Stimulated activated CD4-positive, alpha-beta T cell treated with anti-CD3 and anti-CD28 coated beads, Interleukin-4, amount 100 ng/mL, for 48 hours (primary cell): ENCODE data around the gene SPTBN1.

Experiments
- DNase-seq, 2 donors: peaks; one replicate each; pipeline ENCODE4 v3.0.0-alpha.2; 2020; ENCODE audit warnings: low read depth in 2 of 2

SPTBN1 gene

DNA sequence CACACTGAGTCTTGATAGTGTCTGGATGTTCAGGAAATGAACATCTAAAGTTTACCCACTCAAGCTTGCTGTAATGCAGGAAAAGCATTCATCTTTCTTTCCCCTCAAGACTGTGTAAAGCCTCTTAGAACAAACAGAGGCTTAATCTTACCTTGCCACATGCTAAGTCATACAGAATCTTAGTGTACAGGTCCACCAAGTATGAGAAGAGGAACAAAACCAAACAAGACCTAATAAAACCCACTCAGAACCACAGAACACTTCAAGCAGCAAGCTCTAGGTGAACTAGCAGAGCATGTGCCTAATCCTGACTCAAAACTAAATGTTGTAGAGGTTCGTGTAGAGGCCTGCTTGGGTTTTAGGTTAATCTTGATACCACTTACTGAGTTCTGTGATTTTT is 97.6 kb downstream of the SPTBN1 start:
- DNase-seq = no peak

DNA sequence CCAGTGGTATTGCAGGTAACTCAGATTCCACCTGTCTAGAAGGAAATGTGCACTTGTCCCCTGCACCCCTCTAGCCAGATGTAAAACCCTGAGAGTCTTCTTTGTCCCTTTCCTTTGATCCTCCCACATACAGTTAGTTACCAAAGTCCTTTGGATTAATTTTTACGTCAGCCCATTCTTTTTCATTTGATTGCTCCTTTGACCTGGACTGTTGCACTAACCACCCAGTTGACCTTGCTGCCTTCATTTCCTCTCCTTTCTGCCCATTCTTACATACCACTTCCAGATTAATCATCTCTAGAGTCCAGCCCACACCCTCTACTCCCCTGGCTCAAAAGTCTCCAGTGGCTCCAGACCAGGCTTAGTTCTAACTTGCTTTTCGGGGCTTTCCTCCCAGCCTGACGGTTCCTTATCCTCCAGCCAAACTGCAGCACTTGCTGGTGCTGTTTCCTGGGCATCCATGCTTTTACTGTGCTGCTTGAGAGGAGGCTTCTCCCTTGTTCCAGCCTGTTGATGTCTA is 99.3 kb downstream of the SPTBN1 start:
- DNase-seq = no peak

DNA sequence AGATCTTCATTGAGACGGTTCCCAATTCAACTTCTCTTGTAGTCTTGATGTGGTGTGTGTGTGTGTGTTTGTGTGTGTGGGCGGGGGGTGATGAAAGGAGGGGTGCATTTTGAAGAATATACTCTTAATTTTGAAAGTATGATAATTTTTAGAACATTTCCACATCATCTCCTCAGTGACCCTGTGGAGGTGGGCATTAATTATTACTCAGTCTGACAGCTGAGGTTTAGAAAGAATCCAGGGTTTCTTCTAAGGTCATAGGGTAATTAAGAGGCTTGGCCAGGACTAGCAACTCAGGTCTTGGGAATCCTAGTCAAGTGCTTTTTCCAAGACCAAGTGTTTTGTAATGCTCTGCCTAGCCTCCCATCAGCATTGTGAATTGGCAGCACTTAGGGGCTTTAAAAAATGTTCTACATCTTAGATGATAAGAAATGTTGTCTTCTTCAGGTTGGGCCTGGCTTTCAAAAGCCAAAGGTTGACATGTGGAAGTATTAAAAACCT is 100.5 kb downstream of the SPTBN1 start:
- no peak for DNase-seq

- DNase-seq = no peak
These were observed 101.1 kb downstream of the SPTBN1 start for GRCh38 chr2:54557211-54557600.

DNA sequence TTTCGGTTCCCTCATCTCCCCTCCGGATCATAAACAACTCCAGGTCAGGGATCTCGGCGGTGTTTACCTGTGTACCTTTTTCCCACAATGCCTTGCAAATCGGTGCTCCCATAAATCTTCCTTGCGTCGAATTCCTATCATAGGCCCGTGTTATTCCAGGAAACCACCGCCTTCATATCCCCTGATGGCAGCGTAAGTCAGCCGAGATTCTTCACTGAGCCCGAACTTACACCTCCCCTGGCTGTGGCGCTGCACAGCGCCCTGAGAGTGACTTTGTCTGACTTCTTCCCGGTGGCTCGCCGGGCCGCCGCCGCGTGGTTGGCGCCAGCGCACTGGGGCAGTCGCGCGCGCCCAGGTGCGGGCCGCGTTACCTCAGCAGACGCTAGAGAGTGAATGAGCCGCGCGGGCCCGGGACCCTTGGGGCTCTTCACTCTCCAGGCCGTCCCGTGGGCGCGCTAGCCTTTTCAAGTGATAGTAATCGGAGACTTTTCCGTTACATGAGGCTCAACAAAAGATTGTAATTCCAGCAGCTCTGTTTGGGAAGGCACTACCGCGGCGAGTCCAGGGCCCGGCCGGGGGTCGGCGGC is 101.6 kb downstream of the SPTBN1 start:
- peak; percentile 57 to 63 for DNase-seq

DNA sequence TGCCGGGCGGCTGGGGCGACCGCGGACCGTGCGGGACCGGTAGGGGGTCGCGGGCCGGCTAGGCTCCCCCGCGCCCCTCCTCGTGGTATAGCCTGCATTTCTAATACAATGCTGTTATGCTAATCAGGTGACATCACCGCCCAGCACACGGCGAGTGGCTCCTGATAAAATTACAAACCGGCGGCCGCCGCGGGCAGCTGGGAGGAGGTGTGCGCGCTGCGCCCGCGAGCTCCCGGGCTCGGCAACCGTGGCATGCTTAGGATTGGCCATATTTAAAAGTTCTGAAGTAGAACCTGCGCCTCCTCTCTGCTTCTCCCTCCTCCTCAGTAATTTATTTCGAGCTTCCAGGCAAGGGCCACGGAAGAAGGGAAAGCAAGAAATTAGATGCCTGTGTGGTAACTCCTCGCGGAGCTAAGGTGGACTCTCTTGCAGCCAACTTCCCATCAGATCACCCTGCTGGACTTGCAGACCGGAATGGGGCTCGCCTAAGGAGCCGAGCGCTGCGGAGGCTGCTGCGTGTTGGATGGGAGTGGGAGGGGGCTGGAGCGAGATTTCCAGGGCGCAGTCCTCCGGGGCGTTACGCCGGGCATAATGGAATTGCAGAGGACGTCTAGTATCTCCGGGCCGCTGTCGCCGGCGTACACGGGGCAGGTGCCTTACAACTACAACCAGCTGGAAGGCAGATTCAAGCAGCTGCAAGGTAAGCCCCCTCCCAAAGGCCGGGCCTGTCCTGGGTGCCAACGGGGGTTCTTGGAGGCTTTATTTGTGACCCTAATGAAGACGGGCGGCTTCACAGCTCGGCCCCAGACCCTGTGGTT is 102.3 kb downstream of the SPTBN1 start:
- peak; percentile 54 to 61 for DNase-seq

GRCh38 chr2:54559006-54559445 is 102.9 kb downstream of the SPTBN1 start:
- no peak for DNase-seq

DNA sequence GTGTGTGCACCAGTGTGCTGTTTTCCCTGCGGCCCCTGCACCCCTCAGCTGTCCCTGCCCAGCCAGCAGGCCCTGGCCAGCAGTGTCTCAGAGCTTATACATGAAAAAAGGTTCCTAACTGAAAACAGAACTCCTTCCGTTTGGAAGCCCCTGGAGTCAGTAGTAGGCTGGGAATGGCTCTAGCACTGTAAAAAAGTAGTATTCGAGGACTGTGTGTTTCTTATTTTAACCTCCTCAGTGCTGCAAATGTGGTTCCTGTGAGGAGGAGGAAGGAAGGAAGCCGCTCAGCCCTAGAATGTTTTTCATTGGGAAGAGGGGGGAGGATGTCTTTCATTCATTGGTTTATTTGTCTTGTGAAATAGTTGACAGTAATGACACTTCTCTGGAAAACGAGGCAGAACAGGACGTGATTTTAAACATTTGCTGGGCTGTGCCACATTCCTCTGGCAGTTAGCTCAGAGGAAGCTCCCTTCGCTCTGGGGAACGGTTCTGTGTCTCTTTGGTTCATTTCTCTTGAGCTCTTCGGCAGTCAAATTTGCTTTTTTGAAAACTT is 103.5 kb downstream of the SPTBN1 start:
- DNase-seq = no peak

DNA sequence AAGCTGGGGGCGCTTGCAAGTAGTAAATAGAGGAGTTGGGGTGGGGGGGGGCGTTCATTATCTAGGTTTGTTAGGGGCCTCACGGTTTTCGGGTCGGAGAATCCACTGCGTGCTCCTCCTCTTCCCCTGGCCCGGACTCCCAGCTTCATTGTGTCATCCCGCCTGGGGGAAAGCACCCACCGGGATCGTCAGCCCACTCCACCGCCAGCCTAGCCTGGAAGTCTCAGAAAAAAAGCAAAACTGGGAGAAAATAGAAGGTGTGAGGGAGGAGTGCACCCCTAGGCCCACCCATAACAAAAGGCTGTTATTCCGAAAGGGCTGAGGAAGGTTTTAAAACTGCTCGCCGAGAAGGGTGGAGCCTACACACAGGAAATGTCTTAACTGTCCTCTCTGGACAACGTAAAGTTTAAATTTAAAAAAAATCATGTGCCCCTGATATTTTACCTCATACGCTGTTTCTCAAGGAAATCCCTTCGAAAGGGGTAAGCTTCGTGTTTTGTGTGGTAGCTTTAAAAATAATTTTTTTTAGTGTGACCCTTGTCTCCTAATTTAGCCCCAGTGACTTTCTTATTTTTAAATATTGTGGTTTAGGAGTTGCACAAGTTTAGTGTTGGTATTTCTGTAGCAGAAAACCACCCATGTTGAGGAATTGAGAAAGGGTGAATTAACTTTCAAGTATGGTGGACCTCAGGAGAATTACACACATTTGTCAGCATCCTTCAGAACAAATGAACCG is 104.2 kb downstream of the SPTBN1 start:
- no peak for DNase-seq

GRCh38 chr2:54561010-54561409 is 104.9 kb downstream of the SPTBN1 start:
- DNase-seq = no peak

GRCh38 chr2:54564439-54564838 is 108.3 kb downstream of the SPTBN1 start:
- no peak for DNase-seq

DNA sequence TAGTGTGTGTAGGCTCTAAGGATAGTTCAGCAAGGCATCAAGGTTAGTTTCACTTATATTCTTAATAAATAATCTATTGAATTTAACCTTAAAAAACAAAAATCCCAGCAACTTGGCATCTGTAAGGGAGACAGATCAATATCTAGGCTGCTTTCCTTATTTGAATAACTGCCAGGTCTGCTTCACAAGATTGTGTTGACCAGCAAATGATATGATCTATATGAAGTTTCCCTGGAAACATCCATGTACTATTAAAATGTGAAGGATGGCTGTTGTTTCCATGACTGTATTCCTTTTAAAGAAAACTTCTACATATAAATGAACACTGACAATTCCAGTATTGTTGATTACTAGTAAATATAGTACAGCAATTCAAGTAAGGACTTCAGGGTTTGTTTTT is 109.4 kb downstream of the SPTBN1 start:
- DNase-seq = no peak

DNA sequence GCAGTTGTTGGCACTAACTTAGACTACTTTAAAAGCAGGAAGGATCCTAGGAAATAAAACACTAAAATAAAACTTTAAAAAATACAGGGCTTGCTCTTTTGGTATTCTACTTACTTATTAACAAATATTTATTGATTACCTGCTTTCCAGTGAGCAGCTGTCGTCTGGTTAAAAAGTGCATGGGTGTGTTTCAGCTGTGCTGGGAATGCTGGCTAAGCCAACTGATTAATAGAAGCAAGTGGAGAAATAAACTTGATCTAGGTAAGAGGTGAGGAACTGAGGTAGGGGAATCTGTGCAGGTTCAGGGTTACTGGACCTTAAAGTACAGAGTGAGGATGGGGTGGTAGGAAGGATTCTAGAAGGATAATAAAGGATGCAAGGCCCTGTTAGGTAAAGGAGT is 110.8 kb downstream of the SPTBN1 start:
- DNase-seq = no peak

DNA sequence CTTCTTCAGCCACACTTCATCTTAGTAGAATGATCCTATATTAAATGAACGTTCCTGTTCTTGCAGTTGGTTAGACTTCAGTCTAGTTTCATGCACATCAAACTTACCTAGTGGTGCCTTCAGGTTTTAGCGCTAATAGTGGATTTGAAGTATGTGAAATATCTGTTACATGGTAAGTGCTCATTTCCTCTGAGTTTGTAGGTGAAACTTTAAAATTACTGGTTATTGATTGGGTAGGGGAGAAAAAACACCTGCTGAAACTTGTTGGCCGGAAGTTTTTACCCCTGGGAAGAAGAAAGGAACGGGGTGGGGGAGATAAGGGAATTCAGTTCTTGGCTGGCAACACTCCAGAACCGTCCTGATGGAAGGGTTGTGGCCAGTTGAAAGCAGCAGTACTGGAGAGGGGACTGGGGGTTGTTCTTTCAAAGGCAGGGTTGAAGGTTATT is 112.8 kb downstream of the SPTBN1 start:
- no peak for DNase-seq

DNA sequence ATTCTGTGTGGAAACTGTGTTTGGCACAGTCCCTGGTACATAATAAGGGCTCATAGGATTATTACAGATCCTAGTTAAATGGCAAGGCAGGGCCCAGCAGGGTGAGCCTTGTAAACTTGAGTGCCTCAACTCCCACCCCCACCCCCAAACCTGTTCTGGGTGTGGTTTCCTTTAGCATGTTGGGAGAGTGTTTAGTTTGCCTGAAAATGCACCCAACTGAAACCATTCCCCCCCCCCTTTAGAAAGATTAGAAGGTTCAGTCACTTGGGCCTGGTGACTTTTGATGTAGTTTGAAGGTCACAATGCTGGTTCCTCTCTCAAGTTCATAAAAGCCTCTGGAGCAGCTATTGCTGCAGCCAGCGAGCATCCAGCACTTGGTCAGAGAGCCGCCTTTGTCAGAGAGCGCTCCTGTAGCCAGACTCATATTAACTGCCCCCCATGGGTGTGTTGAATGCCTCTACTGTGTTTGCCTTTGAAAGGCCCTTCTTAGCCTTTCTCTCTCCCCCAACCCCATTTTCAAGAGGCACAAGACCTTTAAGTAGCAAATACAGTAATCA is 113.7 kb downstream of the SPTBN1 start:
- no peak for DNase-seq

GRCh38 chr2:54570321-54570855 is 114.3 kb downstream of the SPTBN1 start:
- no peak for DNase-seq

DNA sequence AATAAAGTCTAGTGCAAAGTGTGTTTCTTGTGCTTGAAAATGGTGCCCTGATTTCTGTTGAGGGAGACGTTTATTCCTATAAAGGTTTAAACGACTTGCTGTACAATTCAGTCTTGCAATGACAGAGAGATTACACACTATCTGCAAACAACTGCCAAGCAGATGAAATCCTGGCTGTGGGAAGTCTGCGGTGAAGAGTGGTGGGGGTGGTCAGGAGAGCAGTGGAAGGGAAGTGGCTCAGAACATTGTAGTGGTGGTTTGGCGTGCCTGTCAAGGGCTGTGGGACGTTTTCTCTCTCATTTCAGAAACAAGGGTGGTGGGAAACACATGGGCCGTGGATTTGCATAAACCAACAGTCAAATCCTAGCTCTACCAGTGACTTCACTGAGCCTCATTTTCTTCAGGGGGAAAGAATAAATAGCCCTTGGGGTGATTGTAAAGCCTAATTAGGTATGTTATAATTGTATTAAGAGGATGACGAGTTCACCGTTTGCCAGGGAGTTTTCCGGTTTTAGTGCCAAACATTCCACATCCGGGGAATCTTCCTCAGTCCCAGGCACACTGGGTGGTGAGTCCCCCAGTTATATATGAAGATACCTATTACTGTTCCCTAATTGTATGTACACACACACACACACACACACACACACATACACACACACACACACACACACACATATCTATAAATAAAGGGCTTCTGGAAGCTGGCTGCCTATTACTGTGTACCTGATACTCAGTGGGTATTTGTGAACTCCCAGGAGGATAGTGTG is 115.0 kb downstream of the SPTBN1 start:
- DNase-seq = peak; percentile 57 to 74

- DNase-seq = no peak
These were observed 116.1 kb downstream of the SPTBN1 start for GRCh38 chr2:54572262-54572635.

DNA sequence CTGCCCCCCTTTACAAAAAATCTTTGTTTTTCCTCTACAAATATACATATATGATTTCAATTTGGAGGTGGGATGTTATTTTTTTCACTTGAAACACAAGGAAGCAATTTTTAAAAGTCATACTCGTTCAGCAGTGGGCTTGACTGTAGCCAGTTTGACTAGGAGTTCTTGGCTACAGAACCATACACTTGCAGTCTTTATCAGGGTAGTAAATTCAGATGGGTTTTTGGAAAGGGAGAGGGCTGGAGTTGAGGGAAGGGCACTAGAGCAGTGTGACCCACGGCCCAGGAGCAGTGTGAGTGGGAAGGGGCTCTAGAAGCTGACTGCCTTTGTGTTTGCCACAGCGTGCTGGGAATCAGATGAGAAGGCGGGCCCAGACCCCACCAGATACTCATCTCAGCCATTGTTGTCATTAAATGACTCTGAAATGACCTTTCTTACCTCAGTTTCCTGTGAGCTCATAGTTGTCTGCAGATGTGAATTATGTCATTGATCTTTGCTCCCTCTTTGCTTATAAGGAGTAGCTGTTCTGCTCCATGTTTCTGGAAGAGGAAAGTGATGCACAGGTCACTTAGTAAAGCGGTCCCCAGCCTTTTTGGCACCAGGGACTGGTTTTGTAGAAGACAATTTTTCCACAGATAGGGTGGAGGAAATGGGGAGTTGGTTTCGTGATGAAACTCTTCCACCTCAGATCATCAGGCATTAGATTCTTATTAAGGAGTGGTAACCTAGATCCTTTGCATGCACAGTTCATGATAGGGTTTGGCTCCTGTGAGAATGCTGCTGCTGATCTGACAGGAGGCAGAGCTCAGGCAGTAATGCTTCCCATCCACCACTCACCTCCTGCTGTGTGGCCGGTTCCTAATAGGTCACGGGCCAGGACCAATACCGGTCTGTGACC is 116.8 kb downstream of the SPTBN1 start:
- peak in 1 of 2 donors; percentile 26 for DNase-seq

- DNase-seq = no peak
These were observed 117.4 kb downstream of the SPTBN1 start for GRCh38 chr2:54573537-54573919.
